ENCODE data around the gene GPR55. TPM values are rescaled to one million over a fixed set of nuclear protein-coding genes. Genes with fewer than 3 reads are reported as not detected.

Gene GPR55
- total and polyA plus RNA-seq, 10 of the 15 experiments (the other 5 are each of a cell fraction or from before 2014, with no cell fraction given), result 2.1 to 30.1 (median 16.2) TPM

DNA sequence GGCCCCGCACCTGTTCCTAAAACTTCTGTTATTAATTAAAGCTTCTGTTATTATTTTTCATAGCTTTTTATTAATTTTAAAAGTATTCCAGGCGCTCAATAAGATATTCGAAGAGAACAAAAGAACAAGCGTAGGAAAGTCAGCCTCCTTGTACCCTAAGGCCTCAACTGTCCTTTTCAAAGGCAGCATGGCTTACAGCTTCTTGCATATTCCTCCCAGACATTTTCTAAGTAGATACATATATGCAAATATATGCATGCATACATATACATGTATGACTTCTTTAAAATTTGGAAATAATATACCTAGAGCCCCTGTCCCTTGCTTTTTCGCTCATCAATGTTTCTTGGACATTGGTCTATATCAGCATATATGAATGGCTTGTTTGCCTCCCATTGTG lies 12.3 kb downstream of the GPR55 start (continued):
- TF ChIP-seq NFYB (IDR thresholded peaks at IDR 0.05; ENCODE audit: insufficient read depth, low read depth, low read length) (no peak), ZSCAN29 (IDR thresholded peaks at IDR 0.05) (no peak)

DNA sequence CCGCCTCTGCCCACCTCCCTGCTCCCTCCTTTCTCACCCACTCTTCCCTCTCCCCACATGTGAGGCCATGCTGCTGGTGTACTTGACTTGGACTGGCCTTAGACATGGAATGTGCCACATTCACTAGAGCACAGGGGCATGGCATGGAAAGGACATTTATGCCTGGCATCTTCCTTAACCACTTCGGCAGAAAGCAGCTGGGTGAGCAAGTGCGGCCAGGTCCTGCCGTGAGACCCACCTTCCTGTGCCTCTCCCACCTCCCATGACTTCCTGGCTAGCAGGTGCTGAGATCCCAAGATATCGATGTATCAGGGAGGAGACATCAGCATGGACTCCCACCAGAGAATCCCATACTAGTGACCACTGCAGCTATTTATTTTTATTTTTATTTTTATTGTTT lies 13.0 kb downstream of the GPR55 start:
- H3K4me2 ChIP-seq (ENCODE audit: control insufficient read depth, insufficient read depth), result no peak overlapping the region
- no peak for TF ChIP-seq BACH1 (IDR thresholded peaks at IDR 0.05; ENCODE audit: borderline replicate concordance)
- TF ChIP-seq POLR2A (IDR thresholded peaks at IDR 0.05; ENCODE audit: low read depth, low read length), result 0 out of 2 replicates have a peak, but pooled peaks have one; percentile 21
- no peak overlapping the region for H2AFZ ChIP-seq (ENCODE audit: control insufficient read depth, low read depth, low read length)
- H3K27me3 ChIP-seq (replicated peaks in 1 of 2; ENCODE audit: control insufficient read depth in 2 of 2, insufficient read depth in 2 of 2, low read length in 1 of 2), result no peaks in the 10 kb centered on the region
- FAIRE-seq, result no peak
- no peak for ATAC-seq
- intact Hi-C loops (cut with micrococcal nuclease; ENCODE audit: unreplicated experiment), result no loop called here
- no TSS peak for BruUV-seq (replicated peaks)
- ChIA-PET POLR2A (interaction anchor here (1.8 kb wide), 1 partner anchor 12 kb away, joined by 6 read pairs; the partner anchor contains the start of gene GPR55), RAD21 (ENCODE audit: unreplicated experiment) (interaction anchor here (1.5 to 3.3 kb wide), 3 partner anchors 12 to 88 kb away, joined by 4 to 31 read pairs (median 24); partner anchors contain the start of gene GPR55), CTCF (interaction anchor here (1.0 to 5.6 kb wide), 13 partner anchors 7 to 74 kb away, joined by 3 to 58 read pairs (median 5); partner anchors contain the start of gene GPR55), SMC1A (ENCODE audit: uncharacterized antibody, unreplicated experiment) (interaction anchor here (0.9 to 7.8 kb wide), 9 partner anchors 10 to 482 kb away, joined by 3 to 59 read pairs (median 5); partner anchors contain the start of gene GPR55)
- no peak overlapping the region for H3K9ac ChIP-seq (ENCODE audit: control insufficient read depth, insufficient read depth, low read length)
- DNase-seq (ENCODE audit: low read depth, low spot score), result no peak
- in situ Hi-C loops (cut with MboI), result no loop called here
- peaks cover 4% of the 10 kb centered on the region; the same call in 1 of the 2 replicates for H4K20me1 ChIP-seq (ENCODE audit: control insufficient read depth, insufficient read depth)
- no peaks in the 10 kb centered on the region for H3K9me3 ChIP-seq (replicated peaks; ENCODE audit: control insufficient read depth, insufficient read depth, low read length)
- H3K27ac ChIP-seq (ENCODE audit: control insufficient read depth, insufficient read depth), result no peak overlapping the region
- H3K36me3 ChIP-seq (ENCODE audit: control insufficient read depth in 2 of 2, insufficient read depth in 2 of 2, low read length in 1 of 2), result peaks cover 17 to 32% of the 10 kb centered on the region in 2 experiments
- peaks cover 23% of the 10 kb centered on the region for H3K4me1 ChIP-seq (ENCODE audit: control insufficient read depth, insufficient read depth, low read length)
- 86% methylated on average over 5 of the region's 5 CpGs for WGBS (ENCODE audit: insufficient coverage, insufficient replicate concordance, low lambda C conversion rate, missing lambda C conversion rate)
- no peak overlapping the region for H3K4me3 ChIP-seq
- H3K79me2 ChIP-seq (ENCODE audit: control insufficient read depth, insufficient read depth, low read length), result peaks cover 60% of the 10 kb centered on the region

DNA sequence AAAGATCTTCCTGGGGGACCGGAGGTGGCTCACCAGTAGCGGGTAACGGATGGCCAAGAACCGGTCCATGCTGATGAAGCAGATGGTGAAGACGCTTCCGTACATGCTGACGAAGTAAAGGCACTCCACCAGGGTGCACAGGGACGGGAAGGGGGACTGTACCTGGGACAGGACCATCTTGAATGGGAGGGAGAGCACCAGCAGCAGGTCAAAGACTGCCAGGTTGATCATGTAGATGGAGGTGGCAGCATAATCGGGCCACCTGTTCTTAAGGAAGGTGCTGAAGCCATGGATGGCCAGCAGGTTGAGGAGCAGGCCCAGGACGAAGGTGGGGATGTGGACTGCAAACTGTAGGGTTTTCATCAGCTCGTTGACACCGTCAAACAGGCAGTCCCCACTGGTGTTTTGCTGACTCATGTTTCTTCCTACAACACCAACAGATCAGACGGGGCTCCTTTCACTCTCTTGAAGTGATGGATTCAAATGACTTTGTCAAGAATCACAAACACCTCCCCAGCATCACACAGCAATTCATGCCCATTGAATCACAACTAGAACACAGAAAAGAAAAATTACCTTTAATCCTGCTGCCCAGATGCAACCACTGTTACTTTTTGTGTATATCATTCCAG lies 14.4 kb downstream of the GPR55 start:
- H3K27me3 ChIP-seq (replicated peaks in 1 of 2; ENCODE audit: control insufficient read depth in 2 of 2, insufficient read depth in 2 of 2, low read length in 1 of 2), result no peaks in the 10 kb centered on the region
- TF ChIP-seq ASH2L (IDR thresholded peaks at IDR 0.05; ENCODE audit: borderline replicate concordance, low read depth) (no peak), SREBF2 (IDR thresholded peaks at IDR 0.05; ENCODE audit: low read length) (no peak), EP300 (IDR thresholded peaks at IDR 0.05; ENCODE audit: borderline replicate concordance in 1 of 2, control insufficient read depth in 1 of 2, low read depth in 2 of 2, low read length in 2 of 2) (no peak), POLR2A (IDR thresholded peaks at IDR 0.05; ENCODE audit: low read depth, low read length) (peak; percentile 25; the same call in 1 of the 2 replicates)
- TF ChIP-seq, protein P1, sequence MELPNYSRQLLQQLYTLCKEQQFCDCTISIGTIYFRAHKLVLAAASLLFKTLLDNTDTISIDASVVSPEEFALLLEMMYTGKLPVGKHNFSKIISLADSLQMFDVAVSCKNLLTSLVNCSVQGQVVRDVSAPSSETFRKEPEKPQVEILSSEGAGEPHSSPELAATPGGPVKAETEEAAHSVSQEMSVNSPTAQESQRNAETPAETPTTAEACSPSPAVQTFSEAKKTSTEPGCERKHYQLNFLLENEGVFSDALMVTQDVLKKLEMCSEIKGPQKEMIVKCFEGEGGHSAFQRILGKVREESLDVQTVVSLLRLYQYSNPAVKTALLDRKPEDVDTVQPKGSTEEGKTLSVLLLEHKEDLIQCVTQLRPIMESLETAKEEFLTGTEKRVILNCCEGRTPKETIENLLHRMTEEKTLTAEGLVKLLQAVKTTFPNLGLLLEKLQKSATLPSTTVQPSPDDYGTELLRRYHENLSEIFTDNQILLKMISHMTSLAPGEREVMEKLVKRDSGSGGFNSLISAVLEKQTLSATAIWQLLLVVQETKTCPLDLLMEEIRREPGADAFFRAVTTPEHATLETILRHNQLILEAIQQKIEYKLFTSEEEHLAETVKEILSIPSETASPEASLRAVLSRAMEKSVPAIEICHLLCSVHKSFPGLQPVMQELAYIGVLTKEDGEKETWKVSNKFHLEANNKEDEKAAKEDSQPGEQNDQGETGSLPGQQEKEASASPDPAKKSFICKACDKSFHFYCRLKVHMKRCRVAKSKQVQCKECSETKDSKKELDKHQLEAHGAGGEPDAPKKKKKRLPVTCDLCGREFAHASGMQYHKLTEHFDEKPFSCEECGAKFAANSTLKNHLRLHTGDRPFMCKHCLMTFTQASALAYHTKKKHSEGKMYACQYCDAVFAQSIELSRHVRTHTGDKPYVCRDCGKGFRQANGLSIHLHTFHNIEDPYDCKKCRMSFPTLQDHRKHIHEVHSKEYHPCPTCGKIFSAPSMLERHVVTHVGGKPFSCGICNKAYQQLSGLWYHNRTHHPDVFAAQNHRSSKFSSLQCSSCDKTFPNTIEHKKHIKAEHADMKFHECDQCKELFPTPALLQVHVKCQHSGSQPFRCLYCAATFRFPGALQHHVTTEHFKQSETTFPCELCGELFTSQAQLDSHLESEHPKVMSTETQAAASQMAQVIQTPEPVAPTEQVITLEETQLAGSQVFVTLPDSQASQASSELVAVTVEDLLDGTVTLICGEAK (IDR thresholded peaks at IDR 0.05; ENCODE audit: borderline replicate concordance), result no peak
- FAIRE-seq, result peak; percentile 13
- CTCF ChIA-PET, result interaction anchor here (5.6 kb wide), 1 partner anchor 76 kb away, joined by 53 read pairs; no protein-coding TSS in a partner anchor
- in situ Hi-C loops (cut with MboI), result no loop called here
- no peak overlapping the region for H3K4me2 ChIP-seq (ENCODE audit: control insufficient read depth, insufficient read depth)
- no peak for ATAC-seq
- intact Hi-C loops (cut with micrococcal nuclease; ENCODE audit: unreplicated experiment), result no loop called here
- H3K79me2 ChIP-seq (ENCODE audit: control insufficient read depth, insufficient read depth, low read length), result peaks cover 47% of the 10 kb centered on the region
- H4K20me1 ChIP-seq (ENCODE audit: control insufficient read depth, insufficient read depth), result peaks cover 4% of the 10 kb centered on the region; the same call in 1 of the 2 replicates
- no TSS peak for BruUV-seq (replicated peaks)
- H3K9ac ChIP-seq (ENCODE audit: control insufficient read depth, insufficient read depth, low read length), result no peak overlapping the region
- no peak overlapping the region for H3K4me3 ChIP-seq
- H3K4me1 ChIP-seq (ENCODE audit: control insufficient read depth, insufficient read depth, low read length), result peaks cover 22% of the 10 kb centered on the region
- H2AFZ ChIP-seq (ENCODE audit: control insufficient read depth, low read depth, low read length), result no peak overlapping the region
- H3K36me3 ChIP-seq (ENCODE audit: control insufficient read depth in 2 of 2, insufficient read depth in 2 of 2, low read length in 1 of 2), result peaks cover 23 to 40% of the 10 kb centered on the region in 2 experiments
- H3K9me3 ChIP-seq (replicated peaks; ENCODE audit: control insufficient read depth, insufficient read depth, low read length), result no peaks in the 10 kb centered on the region
- no peak for DNase-seq (ENCODE audit: low read depth, low spot score)
- SMC1A ChIA-PET (ENCODE audit: uncharacterized antibody, unreplicated experiment), result interaction anchor here (1.1 to 7.8 kb wide), 3 partner anchors 13 to 87 kb away, joined by 4 to 59 read pairs (median 42); partner anchors contain the start of gene GPR55
- WGBS (ENCODE audit: insufficient coverage, insufficient replicate concordance, low lambda C conversion rate, missing lambda C conversion rate), result 86% methylated on average over 13 of the region's 13 CpGs
- POLR2A ChIA-PET, result no interaction called here
- RAD21 ChIA-PET (ENCODE audit: unreplicated experiment), result interaction anchor here (0.8 kb wide), 1 partner anchor 86 kb away, joined by 4 read pairs; no protein-coding TSS in a partner anchor
- no peak overlapping the region for H3K27ac ChIP-seq (ENCODE audit: control insufficient read depth, insufficient read depth)
